Right lobe of liver (tissue), 4 donors: Measurements from ENCODE around the gene RHO.

Source experiments
- CTCF ChIP-seq, 4 donors: fragments of 200-600 bp in 3 of 4; fragments of 450-650 bp in 1 of 4; IDR thresholded peaks; one replicate each; pipeline versions ENCODE4 v1.5.1 to v1.8.0; 2016 to 2022; ENCODE audit warnings: antibody characterized with exemption in 4 of 4, mild to moderate bottlenecking in 2 of 4
- POLR2A ChIP-seq: fragments of 450-650 bp; IDR thresholded peaks from one replicate; pipeline ENCODE4 v1.6.1; 2017; ENCODE audit warnings: antibody characterized with exemption, mild to moderate bottlenecking
- donor health status: DM: no; HTN: no; CAD: no.
- donor health status: DM: no; HTN: no; CAD: no.
- donor health status: DM: no; HTN: yes; CAD: no.

DNA sequence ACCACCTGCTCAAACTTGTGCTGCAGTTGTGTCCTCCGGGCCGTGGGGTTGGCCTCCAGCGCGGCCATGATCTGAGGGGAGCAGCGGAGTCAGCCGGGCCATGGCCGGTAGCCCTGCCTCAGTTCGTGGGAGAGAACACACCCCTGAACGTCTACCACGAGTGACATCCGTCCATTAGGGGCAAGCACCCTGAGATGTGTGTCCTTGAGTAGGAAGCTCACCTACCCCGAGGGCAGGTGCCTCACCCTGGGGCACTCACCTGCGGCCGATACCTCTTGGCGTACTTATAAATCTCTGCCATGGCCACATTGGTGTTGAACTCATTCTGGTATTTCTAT is 27.9 kb downstream of the RHO start:
- TF ChIP-seq POLR2A (no peak), CTCF (IDR thresholded peaks at IDR 0.05) (no peak)
